ENCODE measurements around the gene MYOG.

DNA sequence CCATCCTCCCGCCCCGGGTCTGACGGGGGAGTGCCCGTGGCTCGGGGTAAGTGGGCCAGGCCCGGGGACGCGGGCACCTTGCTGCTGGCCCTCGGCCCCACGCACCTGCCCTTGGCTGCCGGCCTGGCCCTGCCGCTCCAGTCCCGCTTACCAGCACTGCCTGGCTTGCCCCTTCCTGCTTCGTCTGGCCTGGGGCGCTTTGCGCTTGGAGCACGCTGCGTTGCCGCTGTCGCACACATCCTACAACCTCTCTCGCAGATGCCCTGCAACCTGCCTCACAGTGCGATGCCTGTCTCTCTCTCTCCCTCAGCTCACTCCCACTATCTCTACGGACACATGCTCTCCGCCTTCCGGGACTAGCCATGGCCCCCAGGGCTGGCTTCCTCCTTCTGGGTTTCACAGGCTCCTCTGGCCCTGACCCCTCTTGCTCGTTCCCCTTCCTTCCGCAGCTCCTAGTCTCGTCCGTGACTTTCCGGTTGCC lies 9.7 kb downstream of the MYOG start:
- TF ChIP-seq, protein P1, sequence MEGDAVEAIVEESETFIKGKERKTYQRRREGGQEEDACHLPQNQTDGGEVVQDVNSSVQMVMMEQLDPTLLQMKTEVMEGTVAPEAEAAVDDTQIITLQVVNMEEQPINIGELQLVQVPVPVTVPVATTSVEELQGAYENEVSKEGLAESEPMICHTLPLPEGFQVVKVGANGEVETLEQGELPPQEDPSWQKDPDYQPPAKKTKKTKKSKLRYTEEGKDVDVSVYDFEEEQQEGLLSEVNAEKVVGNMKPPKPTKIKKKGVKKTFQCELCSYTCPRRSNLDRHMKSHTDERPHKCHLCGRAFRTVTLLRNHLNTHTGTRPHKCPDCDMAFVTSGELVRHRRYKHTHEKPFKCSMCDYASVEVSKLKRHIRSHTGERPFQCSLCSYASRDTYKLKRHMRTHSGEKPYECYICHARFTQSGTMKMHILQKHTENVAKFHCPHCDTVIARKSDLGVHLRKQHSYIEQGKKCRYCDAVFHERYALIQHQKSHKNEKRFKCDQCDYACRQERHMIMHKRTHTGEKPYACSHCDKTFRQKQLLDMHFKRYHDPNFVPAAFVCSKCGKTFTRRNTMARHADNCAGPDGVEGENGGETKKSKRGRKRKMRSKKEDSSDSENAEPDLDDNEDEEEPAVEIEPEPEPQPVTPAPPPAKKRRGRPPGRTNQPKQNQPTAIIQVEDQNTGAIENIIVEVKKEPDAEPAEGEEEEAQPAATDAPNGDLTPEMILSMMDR (IDR thresholded peaks at IDR 0.05) = no peak
- no peak for TF ChIP-seq POLR2A (IDR thresholded peaks at IDR 0.05)

All from adrenal gland (tissue), 5 donors.